GM19328 (cell line): ENCODE data around the gene LURAP1L.

Experiments
- ATAC-seq: cut with Tn5 transposase; IDR thresholded peaks from one replicate; pipeline ENCODE4 v1.9.1; 2021; ENCODE audit warnings: mild to moderate bottlenecking, moderate library complexity; ENCODE audit not compliant: unreplicated experiment

The LURAP1L gene

GRCh38 chr9:12776513-12777055, 1.8 kb downstream of the LURAP1L start:
- no peak for ATAC-seq

- ATAC-seq, result no peak
These were observed 2.6 kb downstream of the LURAP1L start for GRCh38 chr9:12777121-12778022.

- no peak for ATAC-seq
These were observed 3.6 kb downstream of the LURAP1L start for GRCh38 chr9:12778389-12778788.

DNA sequence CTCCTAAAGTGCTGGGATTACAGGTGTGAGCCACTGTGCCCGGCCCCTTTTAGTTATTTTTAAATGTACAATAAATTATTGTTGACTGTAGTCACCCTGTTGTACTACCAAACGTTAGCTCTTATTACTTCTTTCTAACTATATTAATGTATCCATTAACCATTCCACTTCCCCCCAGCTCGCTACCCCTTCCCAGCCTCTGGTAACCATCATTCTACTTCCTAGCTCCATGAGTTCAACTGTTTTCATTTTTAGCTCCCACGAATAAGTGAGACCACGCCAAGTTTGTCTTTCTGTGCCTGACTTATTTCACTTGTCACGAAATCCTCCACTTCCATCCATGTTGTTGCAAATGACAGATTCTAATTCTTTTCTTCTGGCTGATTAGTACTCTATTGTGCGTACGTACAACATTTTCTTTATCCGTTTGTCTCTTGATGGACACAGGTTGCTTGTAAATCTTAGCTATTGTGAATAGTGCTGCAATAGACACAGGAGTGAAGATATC, 6.5 kb downstream of the LURAP1L start:
- no peak for ATAC-seq

- ATAC-seq, result no peak
These were observed 9.1 kb downstream of the LURAP1L start for GRCh38 chr9:12783767-12784460.

DNA sequence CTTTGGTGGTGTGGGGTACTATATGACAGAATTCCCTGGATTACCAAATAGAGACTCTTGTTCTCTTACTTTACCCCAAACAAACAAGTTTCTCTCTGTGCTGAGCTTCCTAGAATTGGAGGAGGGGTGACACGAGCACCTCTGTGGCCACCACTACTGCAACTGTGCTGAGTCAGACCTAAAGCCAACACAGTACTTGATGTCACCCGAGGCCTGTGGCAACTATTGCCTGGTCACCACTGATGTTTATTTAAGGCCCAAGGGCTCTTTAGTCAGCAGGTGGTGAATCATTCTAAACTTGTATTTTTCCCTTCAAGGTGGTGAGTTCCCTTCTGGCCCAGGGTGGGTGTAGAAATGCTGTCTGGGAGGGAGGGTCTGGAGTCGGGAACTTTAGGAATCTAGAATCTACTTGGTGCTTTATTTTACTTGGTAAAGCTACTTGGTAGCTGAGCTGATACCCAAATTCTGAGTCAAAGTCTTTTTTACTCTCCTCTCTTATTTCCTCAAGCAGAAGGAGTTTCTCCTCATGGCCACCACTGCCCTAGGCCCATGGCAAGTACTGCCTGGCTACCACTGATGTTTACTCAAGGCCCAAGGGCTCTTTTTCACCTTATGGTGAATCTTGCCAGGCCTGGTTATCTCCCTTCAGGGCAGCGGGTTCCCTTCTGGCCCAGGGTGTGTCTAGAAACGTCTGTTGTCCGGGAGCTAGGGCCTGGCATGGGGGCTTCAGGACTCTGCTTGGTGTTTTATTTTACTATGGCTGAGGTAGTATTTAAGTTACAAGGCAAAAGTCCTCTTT, 9.8 kb downstream of the LURAP1L start:
- no peak for ATAC-seq

- no peak for ATAC-seq
These were observed 10.5 kb downstream of the LURAP1L start for GRCh38 chr9:12785260-12785770.

DNA sequence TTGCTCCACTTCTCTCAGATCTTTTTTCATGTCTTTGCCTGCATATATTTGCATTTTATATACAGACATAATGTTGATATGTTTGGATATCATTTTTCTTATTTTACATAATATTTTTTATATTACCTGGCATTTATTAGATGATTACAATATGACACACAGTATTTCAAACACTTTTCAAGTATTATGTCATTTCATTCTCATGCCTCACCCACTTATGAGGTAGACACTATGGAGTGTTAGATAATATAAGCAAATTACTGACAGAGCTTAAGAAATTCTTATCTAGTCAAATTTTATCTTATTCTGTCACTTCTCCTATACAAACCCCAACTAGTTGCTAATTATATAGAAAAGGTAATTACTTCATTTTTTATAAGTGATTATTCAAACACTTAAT, 11.1 kb downstream of the LURAP1L start:
- ATAC-seq, result no peak

- no peak for ATAC-seq
These were observed 15.2 kb downstream of the LURAP1L start for GRCh38 chr9:12790001-12790400.

DNA sequence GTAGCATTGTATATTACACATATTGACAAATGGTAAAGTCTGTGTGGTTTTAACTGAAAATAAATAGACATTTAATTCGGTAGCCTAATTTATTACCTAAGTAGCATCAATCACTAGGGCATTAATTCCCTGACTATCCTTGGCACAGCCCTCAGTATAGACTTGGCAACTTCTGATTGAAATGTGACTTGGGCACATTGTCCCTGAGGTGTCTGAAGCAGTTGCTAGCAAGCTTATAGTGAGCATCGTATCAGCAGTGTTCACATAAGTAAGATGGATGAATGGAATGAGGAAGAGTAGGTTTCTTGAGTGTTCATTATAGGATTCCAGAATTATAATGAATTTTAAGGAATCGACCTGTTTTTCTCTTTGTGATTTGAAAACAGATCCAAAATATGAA, 16.1 kb downstream of the LURAP1L start:
- ATAC-seq, result no peak

GRCh38 chr9:12794101-12794799, 19.4 kb downstream of the LURAP1L start:
- ATAC-seq, result no peak

DNA sequence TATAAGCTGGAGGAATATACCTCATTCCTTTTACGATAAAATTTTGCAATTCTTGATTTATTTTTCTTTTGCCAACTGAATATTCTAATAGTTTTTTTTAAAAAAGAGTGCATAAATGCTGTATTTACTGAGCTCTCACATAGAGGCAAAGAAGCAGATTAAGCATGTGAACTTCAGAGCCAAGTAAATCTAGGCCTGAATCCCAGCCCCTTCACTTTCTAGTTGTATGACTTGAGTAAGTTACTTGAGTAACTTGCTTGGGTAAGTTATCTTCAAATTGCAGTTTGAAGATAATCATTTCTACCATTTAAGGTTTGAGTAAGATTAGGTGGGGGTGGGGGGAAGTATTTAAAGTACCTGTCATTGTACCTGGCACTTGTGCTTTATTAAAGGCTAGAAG, 21.8 kb downstream of the LURAP1L start:
- ATAC-seq, result no peak

- ATAC-seq, result no peak
These were observed 22.2 kb downstream of the LURAP1L start for GRCh38 chr9:12797037-12797436.

DNA sequence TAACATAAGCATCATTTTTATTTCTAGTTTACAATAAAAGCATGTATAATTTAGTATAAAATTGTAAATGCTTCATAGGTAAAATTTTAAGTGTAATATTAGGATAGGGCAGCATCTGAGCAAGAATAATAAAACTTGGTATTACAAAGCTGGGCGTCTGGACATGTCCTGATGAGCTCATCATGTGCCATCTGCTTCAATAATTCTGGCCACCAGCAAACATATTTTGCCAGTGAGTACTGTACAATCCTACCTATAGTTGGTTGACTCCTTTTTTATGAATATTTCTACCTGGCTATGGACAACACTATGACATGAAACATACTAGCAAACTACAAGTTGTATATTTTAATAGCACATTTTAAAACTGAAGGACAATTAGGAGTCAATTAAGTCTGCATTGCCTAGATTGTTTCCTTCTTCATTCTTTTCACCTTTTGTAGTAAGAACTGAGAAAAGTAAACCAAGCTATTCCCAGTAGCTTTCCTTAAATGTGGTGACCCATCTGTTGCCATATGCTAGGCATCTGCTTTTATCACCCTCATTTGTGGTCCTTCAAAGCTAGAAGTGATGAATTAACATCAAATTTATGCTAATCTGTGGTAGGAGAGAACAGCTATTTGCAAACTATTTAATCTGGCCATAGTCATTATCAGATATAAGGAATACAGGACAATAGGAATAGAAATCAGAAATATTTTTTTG, 23.4 kb downstream of the LURAP1L start:
- ATAC-seq, result no peak

DNA sequence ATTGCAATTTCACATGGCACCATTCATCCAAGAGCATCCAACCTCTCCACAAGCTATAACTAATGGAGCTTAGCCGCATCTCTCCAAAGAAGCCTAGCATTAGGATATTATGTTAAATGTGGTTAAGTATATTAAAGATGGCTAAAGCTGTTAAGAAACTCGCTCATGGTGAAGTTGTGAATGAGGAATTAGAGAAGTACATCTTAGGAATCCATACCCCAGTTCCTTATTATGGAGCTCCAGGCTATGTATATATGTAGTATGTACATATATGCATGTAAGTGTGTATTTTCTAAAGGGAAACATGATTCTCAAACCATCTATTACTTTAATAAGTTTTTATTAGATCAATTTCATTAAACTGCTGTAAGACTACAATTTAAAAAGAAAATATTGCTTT, 26.4 kb downstream of the LURAP1L start:
- no peak for ATAC-seq

DNA sequence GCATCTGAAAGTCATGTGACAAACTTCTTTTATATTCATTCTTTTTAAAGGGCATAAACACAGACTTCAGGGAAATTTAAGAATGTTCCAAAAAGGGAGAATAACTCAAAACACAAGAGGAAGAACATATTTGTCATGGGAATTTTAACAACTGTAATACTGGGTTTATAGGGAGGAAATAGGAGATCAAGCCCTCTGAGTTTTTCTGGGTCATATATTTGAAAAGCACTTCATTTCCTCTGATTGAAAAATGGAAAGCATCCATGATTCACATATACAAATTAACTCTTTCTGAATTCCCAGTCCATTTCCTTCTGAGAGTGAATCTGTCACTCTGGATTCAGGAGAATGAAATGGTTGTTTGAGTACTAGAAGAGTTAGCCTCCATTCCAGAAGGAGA, 26.8 kb downstream of the LURAP1L start:
- no peak for ATAC-seq

- no peak for ATAC-seq
These were observed 27.3 kb downstream of the LURAP1L start for GRCh38 chr9:12802093-12802492.

DNA sequence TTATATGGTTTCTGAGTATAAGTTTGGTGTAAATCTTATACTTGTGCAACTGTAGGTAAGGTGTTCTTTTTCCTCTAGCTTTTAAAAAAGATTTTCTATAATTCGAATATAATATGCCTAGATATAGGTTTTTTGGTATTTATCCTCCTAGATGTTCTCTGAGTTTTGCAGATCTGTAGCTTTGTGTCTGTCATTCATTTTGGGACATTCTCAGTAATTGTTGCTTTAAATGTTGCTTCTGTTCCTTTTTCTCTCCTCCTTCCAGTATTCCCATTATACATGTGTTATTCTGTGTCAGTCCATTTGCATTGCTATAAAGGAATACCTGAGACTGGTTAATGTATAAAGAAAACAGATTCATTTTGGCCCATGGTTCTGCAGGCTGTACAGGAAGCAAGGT, 33.7 kb downstream of the LURAP1L start:
- no peak for ATAC-seq

DNA sequence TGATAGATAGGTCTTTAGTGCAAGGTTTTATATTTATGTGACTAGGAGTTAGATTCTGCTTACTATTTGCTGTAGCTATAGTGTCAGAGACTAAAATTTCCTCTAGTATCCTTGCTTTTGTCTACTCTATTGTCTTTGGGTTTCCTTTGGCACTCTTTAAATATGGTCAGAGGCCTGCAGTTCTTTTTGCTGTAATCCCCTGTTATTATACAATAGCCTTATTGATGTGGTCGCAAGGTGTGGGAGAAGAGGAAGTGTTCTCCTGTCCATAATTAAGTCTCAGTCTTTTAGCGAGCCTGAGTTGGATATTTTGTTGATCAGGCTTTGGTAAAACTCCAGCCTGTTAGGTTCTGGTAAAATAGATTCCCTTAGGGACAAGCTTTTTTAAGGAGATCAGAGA, 34.9 kb downstream of the LURAP1L start:
- no peak for ATAC-seq

DNA sequence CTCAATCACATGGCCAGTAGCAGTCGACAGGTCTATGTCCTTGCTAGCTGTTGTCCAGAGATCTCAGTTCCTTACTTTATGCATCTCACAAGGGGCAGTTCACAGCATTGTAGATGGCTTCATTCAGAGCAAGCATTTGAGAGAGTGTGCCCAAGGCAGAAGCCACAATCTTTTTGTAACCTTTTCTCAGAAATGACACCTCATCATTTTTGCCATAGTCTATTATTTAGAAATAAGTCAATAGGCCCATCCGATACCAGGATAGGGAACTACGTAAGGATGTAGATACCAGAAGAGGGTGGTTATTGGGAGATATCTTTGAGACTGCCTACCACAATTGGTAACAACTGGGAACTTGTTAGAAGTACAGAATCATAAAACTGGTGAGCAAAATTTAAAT, 37.1 kb downstream of the LURAP1L start:
- ATAC-seq, result no peak
